Astrocyte of the cerebellum (primary cell): Measurements from ENCODE around the gene JAKMIP2.
A peak's percentile ranks its signal among the peaks of the same experiment; 100 is the strongest.
"Not testable (repeated sequence)": the region's sequence is repeated elsewhere in the genome, so short reads cannot be mapped to it uniquely, and the experiment has no call there.

Experiments
- DNase-seq: peaks from one replicate; pipeline ENCODE4 v3.0.0-alpha.2; 2011; ENCODE audit warnings: low read depth
- H3K4me3 ChIP-seq: 2 replicates; pipeline ENCODE4 v1.5.1; 2011; ENCODE audit warnings: mild to moderate bottlenecking, low read depth, low read length, moderate library complexity
- in situ Hi-C: cut with HindIII; loops from 2 replicates; pipeline ENCODE4 v1.10.0; 2017; ENCODE audit warnings: low sequenced_read_pairs
- TF ChIP-seq, protein P1 (sequence below): IDR thresholded peaks from 2 replicates; pipeline ENCODE4 v1.5.1; 2012; ENCODE audit warnings: low read length, low read depth, moderate library complexity, mild to moderate bottlenecking; ENCODE audit errors: missing control alignments

Gene JAKMIP2

DNA sequence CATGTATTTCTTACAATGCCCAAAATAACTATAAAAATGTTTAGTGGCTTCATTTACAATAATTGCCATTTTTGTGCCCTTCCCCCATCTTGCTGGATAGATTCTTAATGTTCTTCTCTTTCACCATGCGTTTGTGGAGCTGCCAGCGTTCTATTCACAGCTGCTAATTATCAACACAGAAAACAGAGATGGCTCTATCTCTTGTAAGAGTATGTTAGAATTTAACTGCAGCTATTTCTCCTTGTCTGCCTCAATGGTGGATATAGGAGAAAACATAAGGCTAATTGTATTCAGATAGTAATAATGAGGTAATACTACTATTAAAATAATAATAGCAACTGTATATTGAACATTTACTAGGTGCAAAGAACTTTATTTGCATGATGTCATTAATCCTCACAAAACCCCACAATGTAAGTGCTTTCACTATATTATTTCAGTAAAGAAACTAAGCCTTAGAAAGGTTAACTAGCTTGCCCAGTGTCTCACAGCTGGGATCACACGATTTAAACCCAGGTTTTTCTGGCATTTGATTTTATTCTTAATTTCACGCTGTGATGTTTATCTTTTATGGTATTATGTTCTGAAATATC is 50.1 kb downstream of the JAKMIP2 start:
- DNase-seq: no peak
- TF ChIP-seq, protein P1, sequence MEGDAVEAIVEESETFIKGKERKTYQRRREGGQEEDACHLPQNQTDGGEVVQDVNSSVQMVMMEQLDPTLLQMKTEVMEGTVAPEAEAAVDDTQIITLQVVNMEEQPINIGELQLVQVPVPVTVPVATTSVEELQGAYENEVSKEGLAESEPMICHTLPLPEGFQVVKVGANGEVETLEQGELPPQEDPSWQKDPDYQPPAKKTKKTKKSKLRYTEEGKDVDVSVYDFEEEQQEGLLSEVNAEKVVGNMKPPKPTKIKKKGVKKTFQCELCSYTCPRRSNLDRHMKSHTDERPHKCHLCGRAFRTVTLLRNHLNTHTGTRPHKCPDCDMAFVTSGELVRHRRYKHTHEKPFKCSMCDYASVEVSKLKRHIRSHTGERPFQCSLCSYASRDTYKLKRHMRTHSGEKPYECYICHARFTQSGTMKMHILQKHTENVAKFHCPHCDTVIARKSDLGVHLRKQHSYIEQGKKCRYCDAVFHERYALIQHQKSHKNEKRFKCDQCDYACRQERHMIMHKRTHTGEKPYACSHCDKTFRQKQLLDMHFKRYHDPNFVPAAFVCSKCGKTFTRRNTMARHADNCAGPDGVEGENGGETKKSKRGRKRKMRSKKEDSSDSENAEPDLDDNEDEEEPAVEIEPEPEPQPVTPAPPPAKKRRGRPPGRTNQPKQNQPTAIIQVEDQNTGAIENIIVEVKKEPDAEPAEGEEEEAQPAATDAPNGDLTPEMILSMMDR: no peak
- in situ Hi-C loops: no loop called here

GRCh38 chr5:147731431-147732290 is 50.9 kb downstream of the JAKMIP2 start:
- no peak for DNase-seq
- in situ Hi-C loops: no loop called here
- no peak overlapping the region for H3K4me3 ChIP-seq
- TF ChIP-seq, protein P1: no peak

More for the DNA sequence above, 50.1 kb downstream of the JAKMIP2 start:
- no peak overlapping the region for H3K4me3 ChIP-seq

DNA sequence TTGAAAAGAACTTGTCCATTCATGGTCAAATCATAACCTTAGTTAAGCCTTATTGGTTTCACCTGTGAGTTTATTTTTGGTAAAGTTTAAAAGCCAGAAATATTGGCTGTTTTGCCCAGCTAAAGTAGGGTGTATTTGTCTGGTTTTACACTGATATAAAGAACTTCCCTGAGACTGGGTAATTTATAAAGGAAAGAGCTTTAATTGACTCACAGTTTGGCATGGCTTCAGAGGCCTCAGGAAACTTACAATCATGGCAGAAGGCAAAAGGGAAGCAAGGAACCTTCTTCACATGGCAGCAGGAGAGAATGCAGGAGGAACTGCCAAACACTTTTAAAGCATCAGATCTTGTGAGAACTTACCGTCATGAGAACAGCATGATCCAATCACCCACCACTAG is 55.3 kb downstream of the JAKMIP2 start:
- in situ Hi-C loops: no loop called here
- H3K4me3 ChIP-seq: no peak overlapping the region
- TF ChIP-seq, protein P1: no peak
- DNase-seq: peak; percentile 9

- H3K4me3 ChIP-seq, DNase-seq, in situ Hi-C loops: not testable (repeated sequence)
Observed at GRCh38 chr5:147721191-147721960, 61.2 kb downstream of the JAKMIP2 start.

GRCh38 chr5:147713550-147714295 is 68.8 kb downstream of the JAKMIP2 start:
- no peak for DNase-seq
- in situ Hi-C loops: no loop called here
- H3K4me3 ChIP-seq: no peak overlapping the region
- TF ChIP-seq, protein P1: no peak

DNA sequence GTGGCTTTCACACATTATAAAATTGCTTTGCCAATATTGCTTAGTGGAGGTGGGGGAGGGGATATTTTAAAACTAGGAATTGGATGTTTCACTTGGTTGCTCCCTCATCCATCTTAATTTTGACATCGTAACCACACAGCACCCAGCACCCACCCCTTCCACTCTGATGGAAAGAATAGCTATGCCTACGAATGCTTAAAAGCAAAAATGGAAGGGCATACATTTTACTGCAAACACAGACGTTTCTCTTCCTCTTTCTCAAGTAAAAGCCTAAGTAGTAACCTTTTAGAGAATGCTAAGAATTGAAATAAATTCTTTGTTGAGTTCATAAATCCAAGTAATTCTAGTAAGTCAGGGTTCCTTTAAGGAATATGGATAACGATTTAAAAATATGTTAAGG is 69.9 kb downstream of the JAKMIP2 start:
- in situ Hi-C loops: no loop called here
- no peak for DNase-seq
- no peak overlapping the region for H3K4me3 ChIP-seq
- TF ChIP-seq, protein P1: no peak
